GM18873 (cell line): ENCODE data around the gene NUDT17.

Experiments used
- ATAC-seq: cut with Tn5 transposase; IDR thresholded peaks from one replicate; pipeline ENCODE4 v1.9.1; 2021; ENCODE audit warnings: mild to moderate bottlenecking, moderate library complexity, moderate number of reproducible peaks; ENCODE audit not compliant: unreplicated experiment, low FRiP score

NUDT17 gene

GRCh38 chr1:145886390-145886789 lies 41.0 kb downstream of the NUDT17 start:
- no peak for ATAC-seq

GRCh38 chr1:145886816-145887215 lies 41.4 kb downstream of the NUDT17 start:
- no peak for ATAC-seq

- no peak for ATAC-seq
Measured at GRCh38 chr1:145887631-145888030, 42.2 kb downstream of the NUDT17 start.

- ATAC-seq: no peak
Measured at GRCh38 chr1:145889722-145890121, 44.3 kb downstream of the NUDT17 start.

- no peak for ATAC-seq
Measured at GRCh38 chr1:145891143-145891542, 45.7 kb downstream of the NUDT17 start.

GRCh38 chr1:145891587-145892485 lies 46.4 kb downstream of the NUDT17 start:
- ATAC-seq: no peak

GRCh38 chr1:145892486-145893087 lies 47.2 kb downstream of the NUDT17 start:
- no peak for ATAC-seq

GRCh38 chr1:145893306-145894055 lies 48.1 kb downstream of the NUDT17 start:
- ATAC-seq: no peak

- ATAC-seq: no peak
Measured at GRCh38 chr1:145895471-145895870, 50.0 kb downstream of the NUDT17 start.

GRCh38 chr1:145897969-145898368 lies 52.5 kb downstream of the NUDT17 start:
- no peak for ATAC-seq
